HepG2 (cell line): ENCODE measurements around the gene ANKRD10. TPM values are rescaled to one million over a fixed set of nuclear protein-coding genes. Genes with fewer than 3 reads are reported as not detected.
A peak's percentile ranks its signal among the peaks of the same experiment; 100 is the strongest.

ENCODE experiments used
- CEBPG ChIP-seq: IDR thresholded peaks from 2 replicates; pipeline ENCODE4 v1.6.1; 2016
- FOXK2 ChIP-seq: fragments of 450-650 bp; IDR thresholded peaks from 2 replicates; pipeline ENCODE4 v1.6.1; 2016
- GABPB1 ChIP-seq: IDR thresholded peaks from 2 replicates; pipeline ENCODE4 v1.6.1; 2016; ENCODE audit warnings: mild to moderate bottlenecking, missing genetic modification reagents, moderate library complexity, missing compliant biosample characterization
- HMG20A ChIP-seq: IDR thresholded peaks from 2 replicates; pipeline ENCODE4 v1.6.1; 2016; ENCODE audit warnings: borderline replicate concordance
- MEIS1 ChIP-seq: sonication (generic); formaldehyde crosslinking; IDR thresholded peaks from 2 replicates; pipeline ENCODE4 v1.9.0; 2021; ENCODE audit warnings: mild to moderate bottlenecking, missing genetic modification reagents, moderate library complexity, borderline replicate concordance
- NFATC3 ChIP-seq: sonication (generic); formaldehyde crosslinking; IDR thresholded peaks from 2 replicates; pipeline ENCODE4 v1.5.1; 2020; ENCODE audit warnings: mild to moderate bottlenecking, missing genetic modification reagents
- PHB2 ChIP-seq: fragments of 450-650 bp; IDR thresholded peaks from 2 replicates; pipeline ENCODE4 v1.6.1; 2018; ENCODE audit not compliant: partially characterized antibody
- RARA ChIP-seq: IDR thresholded peaks from 2 replicates; pipeline ENCODE4 v1.6.1; 2016; ENCODE audit warnings: missing genetic modification reagents, missing compliant biosample characterization
- SIX1 ChIP-seq: sonication (generic); formaldehyde crosslinking; IDR thresholded peaks from 2 replicates; pipeline ENCODE4 v1.4.0; 2020; ENCODE audit warnings: missing genetic modification reagents, borderline replicate concordance
- SKIL ChIP-seq: sonication (generic); formaldehyde crosslinking; IDR thresholded peaks from 2 replicates; pipeline ENCODE4 v1.8.0; 2022; ENCODE audit warnings: missing genetic modification reagents, mild to moderate bottlenecking, moderate library complexity, borderline replicate concordance
- TERF1 ChIP-seq: sonication (generic); formaldehyde crosslinking; IDR thresholded peaks from 2 replicates; pipeline ENCODE4 v1.8.0; 2022; ENCODE audit warnings: mild to moderate bottlenecking, missing genetic modification reagents, moderate library complexity
- TMF1 ChIP-seq: sonication (generic); formaldehyde crosslinking; IDR thresholded peaks from 2 replicates; pipeline ENCODE4 v1.8.1; 2022; ENCODE audit warnings: low read depth, missing genetic modification reagents
- ZFP41 ChIP-seq: sonication (generic); formaldehyde crosslinking; IDR thresholded peaks from 2 replicates; pipeline ENCODE4 v1.4.0; 2020; ENCODE audit warnings: mild to moderate bottlenecking, missing genetic modification reagents, borderline replicate concordance
- ZNF343 ChIP-seq: sonication (generic); formaldehyde crosslinking; IDR thresholded peaks from 2 replicates; pipeline ENCODE4 v1.4.0; 2020; ENCODE audit warnings: mild to moderate bottlenecking, missing genetic modification reagents
- ZNF569 ChIP-seq: sonication (generic); formaldehyde crosslinking; IDR thresholded peaks from 2 replicates; pipeline ENCODE4 v1.5.0; 2020; ENCODE audit warnings: mild to moderate bottlenecking, missing genetic modification reagents, moderate library complexity, borderline replicate concordance
- ZNF703 ChIP-seq: sonication (generic); formaldehyde crosslinking; IDR thresholded peaks from 2 replicates; pipeline ENCODE4 v1.5.1; 2020; ENCODE audit warnings: missing genetic modification reagents, mild to moderate bottlenecking, moderate library complexity, borderline replicate concordance
- ZNF737 ChIP-seq: sonication (generic); formaldehyde crosslinking; IDR thresholded peaks from 2 replicates; pipeline ENCODE4 v1.5.0; 2020; ENCODE audit warnings: missing genetic modification reagents, mild to moderate bottlenecking, borderline replicate concordance
- polyA plus RNA-seq, 8 experiments: library from polyadenylated mRNA; depleted of rRNA in 3 of 8; stranded (reverse) in 7 of 8; unstranded in 1 of 8; fragments of >200 nt; fragmentation: Illumina TruSeq in 4 of 8; extraction: Trizol in 4 of 8; gene quantifications; 2 replicates each; pipeline versions ENCODE4 v1.2.1 to v1.2.3, GENCODE V29; 2011 to 2016; ENCODE audit warnings: low read depth in 4 of 8, missing spikeins in 1 of 8, mixed read lengths in 1 of 8; ENCODE audit not compliant: insufficient read depth in 1 of 8
- total RNA-seq, 5 experiments: library from RNA; depleted of rRNA; stranded (reverse); fragments of >200 nt; fragmentation: Illumina TruSeq; extraction: Trizol; gene quantifications; 2 replicates each; pipeline ENCODE4 v1.2.3, GENCODE V29; 2016; ENCODE audit warnings: low read depth in 1 of 5
- TF ChIP-seq, protein P1 (sequence below): sonication (generic); formaldehyde crosslinking; IDR thresholded peaks from 2 replicates; pipeline ENCODE4 v1.4.0; 2020; ENCODE audit warnings: missing genetic modification reagents
- TF ChIP-seq, protein P2 (sequence below): sonication (generic); formaldehyde crosslinking; IDR thresholded peaks from 2 replicates; pipeline ENCODE4 v1.4.0; 2020; ENCODE audit warnings: mild to moderate bottlenecking, missing genetic modification reagents

Gene ANKRD10
- total and polyA plus RNA-seq, 2 of the 13 experiments (the other 11 are each of a cell fraction or from before 2014, with no cell fraction given), result 108 to 115 TPM

GRCh38 chr13:110869805-110870706 lies 44.8 kb downstream of the ANKRD10 start (continued):
- TF ChIP-seq ZNF703 (CRISPR knock-in tag), result no peak
- 0 out of 2 replicates have a peak, but pooled peaks have one; percentile 31 for TF ChIP-seq FOXK2
- peak; percentile 35; the same call in 1 of the 2 replicates for TF ChIP-seq TERF1 (CRISPR knock-in tag)
- TF ChIP-seq GABPB1, result peak; percentile 66
- no peak for TF ChIP-seq SIX1 (CRISPR knock-in tag)
- TF ChIP-seq, protein P1, sequence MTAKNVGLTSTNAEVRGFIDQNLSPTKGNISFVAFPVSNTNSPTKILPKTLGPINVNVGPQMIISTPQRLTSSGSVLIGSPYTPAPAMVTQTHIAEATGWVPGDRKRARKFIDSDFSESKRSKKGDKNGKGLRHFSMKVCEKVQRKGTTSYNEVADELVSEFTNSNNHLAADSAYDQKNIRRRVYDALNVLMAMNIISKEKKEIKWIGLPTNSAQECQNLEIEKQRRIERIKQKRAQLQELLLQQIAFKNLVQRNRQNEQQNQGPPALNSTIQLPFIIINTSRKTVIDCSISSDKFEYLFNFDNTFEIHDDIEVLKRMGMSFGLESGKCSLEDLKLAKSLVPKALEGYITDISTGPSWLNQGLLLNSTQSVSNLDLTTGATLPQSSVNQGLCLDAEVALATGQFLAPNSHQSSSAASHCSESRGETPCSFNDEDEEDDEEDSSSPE (CRISPR knock-in tag), result peak; percentile 66; the same call in 1 of the 2 replicates
- TF ChIP-seq MEIS1 (CRISPR knock-in tag), result no peak; the same call in 1 of the 2 replicates
- TF ChIP-seq CEBPG, result no peak
- peak; percentile 14; the same call in 1 of the 2 replicates for TF ChIP-seq RARA
- TF ChIP-seq TMF1 (CRISPR knock-in tag), result no peak
- 0 out of 2 replicates have a peak, but pooled peaks have one; percentile 65 for TF ChIP-seq NFATC3 (CRISPR knock-in tag)
- no peak for TF ChIP-seq PHB2
- TF ChIP-seq, protein P2, sequence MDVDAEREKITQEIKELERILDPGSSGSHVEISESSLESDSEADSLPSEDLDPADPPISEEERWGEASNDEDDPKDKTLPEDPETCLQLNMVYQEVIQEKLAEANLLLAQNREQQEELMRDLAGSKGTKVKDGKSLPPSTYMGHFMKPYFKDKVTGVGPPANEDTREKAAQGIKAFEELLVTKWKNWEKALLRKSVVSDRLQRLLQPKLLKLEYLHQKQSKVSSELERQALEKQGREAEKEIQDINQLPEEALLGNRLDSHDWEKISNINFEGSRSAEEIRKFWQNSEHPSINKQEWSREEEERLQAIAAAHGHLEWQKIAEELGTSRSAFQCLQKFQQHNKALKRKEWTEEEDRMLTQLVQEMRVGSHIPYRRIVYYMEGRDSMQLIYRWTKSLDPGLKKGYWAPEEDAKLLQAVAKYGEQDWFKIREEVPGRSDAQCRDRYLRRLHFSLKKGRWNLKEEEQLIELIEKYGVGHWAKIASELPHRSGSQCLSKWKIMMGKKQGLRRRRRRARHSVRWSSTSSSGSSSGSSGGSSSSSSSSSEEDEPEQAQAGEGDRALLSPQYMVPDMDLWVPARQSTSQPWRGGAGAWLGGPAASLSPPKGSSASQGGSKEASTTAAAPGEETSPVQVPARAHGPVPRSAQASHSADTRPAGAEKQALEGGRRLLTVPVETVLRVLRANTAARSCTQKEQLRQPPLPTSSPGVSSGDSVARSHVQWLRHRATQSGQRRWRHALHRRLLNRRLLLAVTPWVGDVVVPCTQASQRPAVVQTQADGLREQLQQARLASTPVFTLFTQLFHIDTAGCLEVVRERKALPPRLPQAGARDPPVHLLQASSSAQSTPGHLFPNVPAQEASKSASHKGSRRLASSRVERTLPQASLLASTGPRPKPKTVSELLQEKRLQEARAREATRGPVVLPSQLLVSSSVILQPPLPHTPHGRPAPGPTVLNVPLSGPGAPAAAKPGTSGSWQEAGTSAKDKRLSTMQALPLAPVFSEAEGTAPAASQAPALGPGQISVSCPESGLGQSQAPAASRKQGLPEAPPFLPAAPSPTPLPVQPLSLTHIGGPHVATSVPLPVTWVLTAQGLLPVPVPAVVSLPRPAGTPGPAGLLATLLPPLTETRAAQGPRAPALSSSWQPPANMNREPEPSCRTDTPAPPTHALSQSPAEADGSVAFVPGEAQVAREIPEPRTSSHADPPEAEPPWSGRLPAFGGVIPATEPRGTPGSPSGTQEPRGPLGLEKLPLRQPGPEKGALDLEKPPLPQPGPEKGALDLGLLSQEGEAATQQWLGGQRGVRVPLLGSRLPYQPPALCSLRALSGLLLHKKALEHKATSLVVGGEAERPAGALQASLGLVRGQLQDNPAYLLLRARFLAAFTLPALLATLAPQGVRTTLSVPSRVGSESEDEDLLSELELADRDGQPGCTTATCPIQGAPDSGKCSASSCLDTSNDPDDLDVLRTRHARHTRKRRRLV (CRISPR knock-in tag), result no peak
- TF ChIP-seq SKIL, result no peak
- no peak for TF ChIP-seq ZNF737 (CRISPR knock-in tag)
- peak; percentile 30; the same call in 1 of the 2 replicates for TF ChIP-seq HMG20A (CRISPR knock-in tag)
- peak; percentile 80; the same call in 1 of the 2 replicates for TF ChIP-seq ZNF343 (CRISPR knock-in tag)
- peak; percentile 84; the same call in 1 of the 2 replicates for TF ChIP-seq ZFP41 (CRISPR knock-in tag)
- TF ChIP-seq ZNF569 (CRISPR knock-in tag), result no peak
